Common myeloid progenitor, CD34-positive (primary cell): ENCODE results near the gene UMAD1.

Experiments used
- CTCF ChIA-PET: fragments of 350-600 bp; sonication (Branson Sonifier 250); formaldehyde crosslinking; loops from one replicate; lab custom pipeline; 2021; ENCODE audit warnings: antibody characterized with exemption; lab: Charles Lee
- POLR2A ChIA-PET: fragments of 350-600 bp; sonication (Branson Sonifier 250); formaldehyde crosslinking; loops from one replicate; lab custom pipeline; 2021; ENCODE audit warnings: antibody characterized with exemption; lab: Charles Lee
- DNase-seq, 3 donors: peaks; one replicate each; pipeline versions ENCODE4 v3.0.0 to v3.0.0-alpha.2; 2013
- H3K27ac ChIP-seq, 2 experiments: 1 replicate in 1 of 2; 2 replicates in 1 of 2; pipeline ENCODE4 v1.7.0; 2013; ENCODE audit warnings: inconsistent platforms in 2 of 2, low read length in 2 of 2, mild to moderate bottlenecking in 2 of 2, low read depth in 1 of 2, moderate library complexity in 1 of 2; ENCODE audit not compliant: severe bottlenecking in 2 of 2, insufficient read depth in 1 of 2, poor library complexity in 1 of 2
- H3K27me3 ChIP-seq, 5 experiments: replicated peaks in 2 of 5; 1 replicate in 3 of 5; 2 replicates in 2 of 5; pipeline versions ENCODE4 v1.6.1 to v1.7.0; 2013; ENCODE audit warnings: low read length in 4 of 5, mild to moderate bottlenecking in 2 of 5, moderate library complexity in 2 of 5, inconsistent platforms in 1 of 5; ENCODE audit not compliant: insufficient read depth in 5 of 5, control insufficient read depth in 4 of 5
- H3K36me3 ChIP-seq, 4 experiments: 1 replicate in 2 of 4; 2 replicates in 2 of 4; pipeline versions ENCODE4 v1.6.1 to v1.7.0; 2013; ENCODE audit warnings: low read length in 3 of 4, control low read depth in 1 of 4, mild to moderate bottlenecking in 1 of 4; ENCODE audit not compliant: control insufficient read depth in 4 of 4, insufficient read depth in 4 of 4
- H3K4me1 ChIP-seq, 4 experiments: 1 replicate in 3 of 4; 2 replicates in 1 of 4; pipeline versions ENCODE4 v1.6.1 to v1.7.1; 2013; ENCODE audit warnings: low read length in 3 of 4, mild to moderate bottlenecking in 3 of 4, control low read depth in 1 of 4, inconsistent platforms in 1 of 4, moderate library complexity in 1 of 4; ENCODE audit not compliant: control insufficient read depth in 4 of 4, insufficient read depth in 4 of 4; ENCODE audit errors: control extremely low read depth in 1 of 4
- H3K4me3 ChIP-seq, 7 experiments: 1 replicate in 4 of 7; 2 replicates in 3 of 7; pipeline versions ENCODE4 v1.5.1 to v1.7.0; 2013; ENCODE audit warnings: mild to moderate bottlenecking in 7 of 7, low read length in 6 of 7, moderate library complexity in 6 of 7, inconsistent platforms in 2 of 7, low read depth in 2 of 7, control low read depth in 1 of 7; ENCODE audit not compliant: insufficient read depth in 4 of 7, control insufficient read depth in 1 of 7; ENCODE audit errors: extremely low read depth in 1 of 7
- H3K9me3 ChIP-seq, 5 experiments: 1 replicate in 4 of 5; 2 replicates in 1 of 5; pipeline versions ENCODE4 v1.6.1 to v1.7.1; 2013; ENCODE audit warnings: low read length in 4 of 5, mild to moderate bottlenecking in 2 of 5, inconsistent platforms in 1 of 5, low read depth in 1 of 5, moderate library complexity in 1 of 5; ENCODE audit not compliant: control insufficient read depth in 4 of 5, insufficient read depth in 2 of 5; ENCODE audit errors: control extremely low read depth in 1 of 5
- WGBS: methylation state at CpG from one replicate; pipeline ENCODE4 v1.1.5; 2013; ENCODE audit not compliant: insufficient coverage; 5-methylcytosine and 5-hydroxymethylcytosine counted together

The UMAD1 gene

DNA sequence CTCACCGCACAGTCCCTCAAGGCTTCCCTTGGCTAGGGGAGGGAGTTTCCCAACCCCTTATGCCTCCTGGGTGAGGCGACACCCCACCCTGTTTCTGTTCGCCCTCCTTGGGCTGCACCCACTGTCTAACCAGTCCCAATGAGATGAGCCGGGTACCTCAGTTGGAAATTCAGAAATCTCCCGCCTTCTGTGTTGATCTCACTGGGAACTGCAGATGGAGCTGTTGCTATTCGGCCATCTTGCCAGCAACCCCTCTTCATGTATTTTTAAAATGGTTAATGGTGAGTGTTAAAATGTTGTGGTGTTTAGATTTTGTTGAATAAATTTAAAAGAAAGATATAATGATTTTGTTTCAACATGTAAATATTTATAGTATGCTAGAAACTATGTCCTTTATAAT lies 22.0 kb downstream of the UMAD1 start:
- H3K27me3 ChIP-seq = no peaks in the 10 kb centered on the region
- H3K4me3 ChIP-seq = no peak overlapping the region
- DNase-seq = peak in 2 of 3 donors; percentile 23 to 28
- 100% methylated on average over 3 of the region's 6 CpGs for WGBS
- H3K27ac ChIP-seq = no peak overlapping the region
- peaks cover 0 to 6% (median 0%) of the 10 kb centered on the region in 5 experiments for H3K9me3 ChIP-seq
- ChIA-PET POLR2A (no interaction called here), CTCF (interaction anchor here (1.4 to 2.2 kb wide), 2 partner anchors 9 to 99 kb away, joined by 3 to 6 read pairs; no protein-coding TSS in a partner anchor)
- H3K4me1 ChIP-seq = peaks cover 0 to 6% (median under 1%) of the 10 kb centered on the region in 4 experiments
- no peaks in the 10 kb centered on the region for H3K36me3 ChIP-seq

DNA sequence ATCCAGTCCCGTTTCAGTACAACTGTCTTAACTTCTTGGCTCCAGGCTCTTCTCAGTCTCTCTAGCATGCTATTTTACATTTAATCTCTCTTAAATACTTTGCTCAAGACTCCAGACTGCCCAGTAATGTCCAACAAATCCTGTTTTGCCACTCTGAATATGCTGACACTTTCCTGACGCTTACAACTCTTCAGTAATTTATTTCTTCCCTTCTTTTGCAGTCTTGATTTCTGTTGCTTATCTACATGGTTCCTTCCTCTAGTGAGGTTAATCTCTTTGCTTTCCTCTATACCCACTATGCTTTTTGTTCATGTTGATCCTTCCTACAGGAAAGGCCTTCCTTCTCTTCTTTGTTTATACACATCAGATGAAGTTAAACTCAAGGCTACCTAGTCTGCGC lies 23.7 kb downstream of the UMAD1 start:
- DNase-seq = no peak
- Histone ChIP-seq H3K36me3 (no peaks in the 10 kb centered on the region), H3K9me3 (peaks cover 0 to 3% (median 0%) of the 10 kb centered on the region in 5 experiments), H3K4me3 (no peak overlapping the region), H3K27ac (no peak overlapping the region), H3K4me1 (peaks cover 0 to 6% (median 3%) of the 10 kb centered on the region in 4 experiments), H3K27me3 (no peaks in the 10 kb centered on the region)
- ChIA-PET POLR2A (no interaction called here), CTCF (interaction anchor here (1.0 kb wide), 1 partner anchor 17 kb away, joined by 3 read pairs; no protein-coding TSS in a partner anchor)
- 33% methylated on average over 2 of the region's 3 CpGs for WGBS

DNA sequence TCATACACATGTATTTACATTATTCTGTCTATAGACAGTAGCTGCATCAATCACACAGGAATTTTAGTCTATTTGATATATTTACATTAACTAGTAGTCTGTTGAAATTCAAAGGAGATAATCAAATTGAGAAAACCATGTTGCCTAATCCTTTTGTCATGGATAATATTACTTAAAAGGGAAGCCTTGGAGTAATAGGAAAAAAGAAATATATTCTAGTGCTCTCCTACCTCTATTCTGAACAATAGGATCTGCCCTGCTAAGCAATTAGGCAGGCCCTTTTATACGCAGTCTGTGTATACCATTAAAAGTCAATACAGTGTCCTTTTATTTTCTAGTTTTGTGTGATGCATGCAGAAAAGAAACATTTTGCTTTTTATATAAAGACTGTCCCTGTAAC lies 24.5 kb downstream of the UMAD1 start:
- Histone ChIP-seq H3K27ac (no peak overlapping the region), H3K27me3 (no peaks in the 10 kb centered on the region), H3K4me3 (no peak overlapping the region), H3K36me3 (no peaks in the 10 kb centered on the region), H3K9me3 (peaks cover 0 to 3% (median 0%) of the 10 kb centered on the region in 5 experiments), H3K4me1 (peaks cover 0 to 6% (median 3%) of the 10 kb centered on the region in 4 experiments)
- CTCF ChIA-PET = interaction anchor here (1.0 kb wide), 1 partner anchor 16 kb away, joined by 3 read pairs; no protein-coding TSS in a partner anchor
- POLR2A ChIA-PET = no interaction called here
- DNase-seq = no peak
- no CpG with 5 or more reads among the region's 1 CpG for WGBS

DNA sequence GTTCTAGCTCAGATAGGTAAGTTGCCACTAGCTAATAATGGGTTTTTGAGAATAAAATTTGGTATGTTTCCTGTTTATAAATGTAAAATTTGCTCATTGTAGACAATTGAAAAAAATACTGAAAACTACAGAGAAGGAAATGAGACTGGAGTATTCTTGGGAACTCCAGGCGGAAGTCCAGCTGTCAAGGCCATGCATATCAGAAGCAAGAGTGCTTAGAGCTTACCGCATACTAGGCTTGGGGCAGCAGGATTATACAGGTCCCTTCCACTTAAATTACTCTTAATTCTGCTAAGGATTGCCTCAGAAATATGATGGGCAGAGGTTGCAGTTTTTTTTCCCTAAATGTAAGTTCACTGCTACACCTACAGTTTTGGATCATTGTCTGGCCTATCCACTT lies 26.6 kb downstream of the UMAD1 start:
- H3K36me3 ChIP-seq = no peaks in the 10 kb centered on the region
- H3K9me3 ChIP-seq = peaks cover 0 to 6% (median 0%) of the 10 kb centered on the region in 5 experiments
- WGBS = 80% methylated on average over 1 of the region's 2 CpGs
- H3K27me3 ChIP-seq = no peaks in the 10 kb centered on the region
- ChIA-PET CTCF (interaction anchor here (0.9 to 3.5 kb wide), 5 partner anchors 12 to 422 kb away, joined by 3 to 7 read pairs (median 3); partner anchors contain the start of gene UMAD1), POLR2A (no interaction called here)
- H3K4me1 ChIP-seq = peaks cover 0 to 6% (median 3%) of the 10 kb centered on the region in 4 experiments
- no peak overlapping the region for H3K4me3 ChIP-seq
- no peak overlapping the region for H3K27ac ChIP-seq
- no peak for DNase-seq

DNA sequence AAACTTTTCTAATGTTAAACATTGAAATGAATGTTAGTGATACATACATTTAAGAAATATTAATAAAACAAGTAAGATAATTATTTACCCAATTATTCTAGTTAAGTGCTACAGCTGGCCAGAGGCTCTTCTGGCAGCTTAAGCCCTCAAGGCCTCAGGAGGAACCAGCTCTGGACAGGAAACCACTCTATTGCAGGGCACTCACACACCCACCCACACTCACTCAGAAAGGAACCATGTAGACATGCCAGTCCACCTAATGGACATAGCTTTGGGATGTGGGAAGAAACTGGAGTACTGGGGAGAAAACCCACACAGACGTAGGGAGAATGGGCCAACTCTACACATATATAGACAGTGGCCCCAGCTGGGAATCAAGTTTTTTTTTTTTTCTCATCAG lies 28.2 kb downstream of the UMAD1 start:
- no peak for DNase-seq
- Histone ChIP-seq H3K27me3 (no peaks in the 10 kb centered on the region), H3K9me3 (peaks cover 0 to 6% (median 0%) of the 10 kb centered on the region in 5 experiments), H3K36me3 (peaks cover 0 to 3% (median 0%) of the 10 kb centered on the region in 4 experiments), H3K27ac (no peak overlapping the region), H3K4me3 (no peak overlapping the region), H3K4me1 (peaks cover 0 to 6% (median 3%) of the 10 kb centered on the region in 4 experiments)
- no CpG with 5 or more reads among the region's 1 CpG for WGBS
- POLR2A ChIA-PET = no interaction called here
- CTCF ChIA-PET = interaction anchor here (3.5 kb wide), 1 partner anchor 13 kb away, joined by 7 read pairs; no protein-coding TSS in a partner anchor

DNA sequence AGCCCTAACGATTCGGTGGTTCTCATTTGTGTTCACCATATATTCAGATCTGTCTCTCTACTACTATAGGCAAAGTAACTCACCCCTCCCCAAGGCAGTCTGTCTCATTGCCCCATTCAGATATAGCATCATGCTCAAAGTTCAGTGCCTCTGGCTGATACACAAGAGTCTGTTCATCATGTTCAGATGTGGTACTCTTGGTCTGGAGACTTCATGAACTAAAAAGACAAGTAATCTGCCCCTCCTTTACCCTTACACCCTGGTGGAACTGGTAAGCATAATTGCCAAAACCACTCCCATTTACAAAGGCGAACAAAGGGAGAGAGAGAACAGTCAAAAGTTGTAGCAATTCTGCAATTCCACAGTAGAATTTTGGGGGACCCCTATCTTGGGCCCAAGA lies 29.9 kb downstream of the UMAD1 start:
- CTCF ChIA-PET = no interaction called here
- WGBS = 92% methylated on average over 2 of the region's 3 CpGs

DNA sequence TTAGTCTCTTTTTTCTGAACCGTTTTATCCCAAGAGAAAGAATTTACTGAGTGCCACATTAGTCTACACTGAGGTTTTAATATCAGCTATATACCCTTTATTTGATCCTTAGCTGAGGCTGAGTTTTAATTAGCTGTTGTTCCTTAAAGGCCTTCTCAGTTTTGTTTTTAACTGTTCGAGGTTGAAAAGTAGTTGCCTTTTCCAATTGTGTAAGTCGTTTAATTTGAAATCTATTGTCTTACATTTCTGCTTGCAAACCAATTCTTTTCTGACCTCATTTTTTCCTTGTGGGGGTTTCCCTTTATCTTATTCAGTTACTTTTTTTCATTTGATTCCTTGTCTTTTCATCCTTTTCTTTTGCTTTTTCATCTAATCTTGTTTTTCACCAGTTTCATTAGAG lies 30.8 kb downstream of the UMAD1 start:
- ChIA-PET POLR2A (no interaction called here), CTCF (no interaction called here)
- peaks cover 0 to 14% (median 7%) of the 10 kb centered on the region in 4 experiments for H3K36me3 ChIP-seq
- no peak for DNase-seq
- peaks cover 0 to 3% (median 0%) of the 10 kb centered on the region in 5 experiments for H3K9me3 ChIP-seq
- no peaks in the 10 kb centered on the region for H3K27me3 ChIP-seq
- H3K4me1 ChIP-seq = peaks cover 0 to 3% (median 0%) of the 10 kb centered on the region in 4 experiments
- H3K4me3 ChIP-seq = no peak overlapping the region
- WGBS = 0% methylated on average over 1 of the region's 3 CpGs
- no peak overlapping the region for H3K27ac ChIP-seq

More for the DNA sequence above, 29.9 kb downstream of the UMAD1 start:
- peaks cover 0 to 8% (median under 1%) of the 10 kb centered on the region in 4 experiments for H3K36me3 ChIP-seq
- no peak overlapping the region for H3K27ac ChIP-seq
- H3K9me3 ChIP-seq = peaks cover 0 to 6% (median 0%) of the 10 kb centered on the region in 5 experiments
- no peak overlapping the region for H3K4me3 ChIP-seq
- no peak for DNase-seq
- peaks cover 0 to 3% (median 0%) of the 10 kb centered on the region in 4 experiments for H3K4me1 ChIP-seq
- H3K27me3 ChIP-seq = no peaks in the 10 kb centered on the region
- POLR2A ChIA-PET = no interaction called here
